Measurements from ENCODE around the gene NPSR1. TPM values are rescaled to one million over a fixed set of nuclear protein-coding genes. Genes with fewer than 3 reads are reported as not detected.

The NPSR1 gene
- total RNA-seq, 1 experiment from 2014 or later, result not detected

- H4K8ac ChIP-seq (replicated peaks; ENCODE audit: insufficient read length, low read depth, low read length), result no peak overlapping the region
- Mint-ChIP-seq H3K27ac (no peak overlapping the region), H3K4me3 (no peak overlapping the region), H3K36me3 (ENCODE audit: insufficient read depth in 1 of 3, low read depth in 3 of 3) (no peaks in the 10 kb centered on the region), H3K9me3 (no peaks in the 10 kb centered on the region), H3K4me1 (peaks cover 0 to 7% of the 10 kb centered on the region in 2 experiments; a peak in 1 of 4 replicates), H3K27me3 (ENCODE audit: low read depth) (no peaks in the 10 kb centered on the region)
- H3T11ph ChIP-seq (ENCODE audit: low read length), result no peak overlapping the region
- H3K79me1 ChIP-seq (ENCODE audit: insufficient read depth, low read depth, low read length, poor library complexity, severe bottlenecking), result no peaks in the 10 kb centered on the region
- H4K91ac ChIP-seq (ENCODE audit: insufficient read length, low read depth, low read length), result no peak overlapping the region
- H3K27ac ChIP-seq (ENCODE audit: insufficient read length, low read depth, low read length), result no peak overlapping the region
- DNase-seq, result no peak
- no peak overlapping the region for H2BK20ac ChIP-seq (ENCODE audit: low read depth, low read length, poor library complexity, severe bottlenecking)
- no peaks in the 10 kb centered on the region for H4K20me1 ChIP-seq (ENCODE audit: control insufficient read depth, insufficient read depth, insufficient read length)
- H2AFZ ChIP-seq (ENCODE audit: low read length), result no peak overlapping the region
- WGBS (ENCODE audit: extremely low coverage, insufficient read length, low lambda C conversion rate), result no CpG with 5 or more reads among the region's 2 CpGs
- H2BK12ac ChIP-seq (ENCODE audit: insufficient read length, low read depth, low read length), result no peak overlapping the region
- H4K5ac ChIP-seq (ENCODE audit: insufficient read length, low read depth, low read length), result no peak overlapping the region
- H3K9me3 ChIP-seq (ENCODE audit: control insufficient read depth, low read depth, low read length), result no peaks in the 10 kb centered on the region
- no peak overlapping the region for H2AK5ac ChIP-seq (ENCODE audit: insufficient read length, low read length)
- H2BK5ac ChIP-seq (ENCODE audit: insufficient read length, low read length), result no peak overlapping the region
- H3K9ac ChIP-seq (ENCODE audit: extremely low read depth, insufficient read length, low read length), result no peak overlapping the region
- no peak overlapping the region for H2BK120ac ChIP-seq (ENCODE audit: low read depth, low read length, poor library complexity, severe bottlenecking)
- no peak overlapping the region for H2BK15ac ChIP-seq (ENCODE audit: low read depth, low read length)
- no peak overlapping the region for H3K23ac ChIP-seq (ENCODE audit: insufficient read length, low read depth, low read length)
- no peak overlapping the region for H3K4me2 ChIP-seq (ENCODE audit: insufficient read depth, insufficient read length, low read length)
- no peak overlapping the region for H3K56ac ChIP-seq (ENCODE audit: insufficient read length, low read depth, low read length)
- no peak overlapping the region for H3K18ac ChIP-seq (ENCODE audit: insufficient read length, low read depth, low read length)
- no peaks in the 10 kb centered on the region for H3K23me2 ChIP-seq (ENCODE audit: insufficient read length, low read depth, low read length, poor library complexity, severe bottlenecking)
- no peak overlapping the region for H3K14ac ChIP-seq (ENCODE audit: insufficient read depth, low read length)
- H3K4me1 ChIP-seq (ENCODE audit: insufficient read depth, low read length), result no peaks in the 10 kb centered on the region
- TF ChIP-seq CTCF (conservative IDR thresholded peaks at IDR 0.05), result no peak
- no peak overlapping the region for H3K4ac ChIP-seq (ENCODE audit: low read depth, low read length)
- no peaks in the 10 kb centered on the region for H3K27me3 ChIP-seq (ENCODE audit: insufficient read depth, low read length)
- H3K79me2 ChIP-seq (ENCODE audit: insufficient read depth, low read length), result no peaks in the 10 kb centered on the region
These were observed 102.3 kb downstream of the NPSR1 start for GRCh38 chr7:34760271-34760670.
